Keratinocyte (primary cell): Measurements from ENCODE around the gene AGPS. TPM values are rescaled to one million over a fixed set of nuclear protein-coding genes. Genes with fewer than 3 reads are reported as not detected.

Experiments
- DNase-seq: peaks from one replicate; pipeline ENCODE4 v3.0.0-alpha.2; 2011; ENCODE audit warnings: low read depth, missing footprints, low spot score
- FAIRE-seq: peaks from 2 replicates; lab custom pipeline; 2011; peaks lifted over from hg19 to GRCh38; lab: Jason Lieb, UNC
- H2AFZ ChIP-seq: 2 replicates; pipeline ENCODE4 v1.6.0; 2012; ENCODE audit warnings: low read length, control low read depth, inconsistent platforms; ENCODE audit not compliant: control insufficient read depth
- H3K27ac ChIP-seq: 2 replicates; pipeline ENCODE4 v1.5.1; 2011; ENCODE audit warnings: low read length; ENCODE audit not compliant: control insufficient read depth, insufficient read depth
- H3K27me3 ChIP-seq: 3 replicates; pipeline ENCODE4 v1.6.0; 2011; ENCODE audit warnings: low read length; ENCODE audit not compliant: control insufficient read depth, insufficient read depth; ENCODE audit errors: extremely low read depth
- H3K36me3 ChIP-seq, 2 experiments: 2 replicates in 1 of 2; 3 replicates in 1 of 2; pipeline ENCODE4 v1.5.1; 2011; ENCODE audit warnings: low read length in 2 of 2, mild to moderate bottlenecking in 1 of 2; ENCODE audit not compliant: control insufficient read depth in 2 of 2, insufficient read depth in 2 of 2; ENCODE audit errors: extremely low read depth in 1 of 2
- H3K4me1 ChIP-seq: 3 replicates; pipeline ENCODE4 v1.5.1; 2011; ENCODE audit warnings: low read length; ENCODE audit not compliant: control insufficient read depth, insufficient read depth; ENCODE audit errors: extremely low read depth
- H3K4me2 ChIP-seq: 3 replicates; pipeline ENCODE4 v1.6.0; 2011; ENCODE audit warnings: low read depth, low read length; ENCODE audit not compliant: control insufficient read depth, insufficient read depth; ENCODE audit errors: extremely low read depth
- H3K4me3 ChIP-seq, 3 experiments: fragments of 200-600 bp in 1 of 3; sonication (generic) in 1 of 3; 2 replicates in 2 of 3; 3 replicates in 1 of 3; pipeline ENCODE4 v1.5.1; 2011 to 2016; ENCODE audit warnings: low read length in 3 of 3, mild to moderate bottlenecking in 3 of 3, control low read depth in 2 of 3, inconsistent platforms in 1 of 3, low read depth in 1 of 3, mixed read lengths in 1 of 3, mixed run types in 1 of 3, moderate library complexity in 1 of 3; ENCODE audit not compliant: control insufficient read depth in 2 of 3, insufficient read depth in 2 of 3; ENCODE audit errors: extremely low read depth in 1 of 3
- H3K79me2 ChIP-seq: 2 replicates; pipeline ENCODE4 v1.6.0; 2012; ENCODE audit warnings: low read length; ENCODE audit not compliant: control insufficient read depth, insufficient read depth
- H3K9ac ChIP-seq: 3 replicates; pipeline ENCODE4 v1.6.0; 2011; ENCODE audit warnings: low read length; ENCODE audit not compliant: control insufficient read depth, insufficient read depth; ENCODE audit errors: extremely low read depth
- H3K9me1 ChIP-seq: 3 replicates; pipeline ENCODE4 v1.6.0; 2011; ENCODE audit warnings: low read length; ENCODE audit not compliant: control insufficient read depth, insufficient read depth; ENCODE audit errors: extremely low read depth
- H3K9me3 ChIP-seq: 2 replicates; pipeline ENCODE4 v1.5.1; 2012; ENCODE audit warnings: low read depth, low read length; ENCODE audit not compliant: control insufficient read depth
- H4K20me1 ChIP-seq: 3 replicates; pipeline ENCODE4 v1.6.0; 2011; ENCODE audit warnings: low read length; ENCODE audit not compliant: control insufficient read depth, insufficient read depth; ENCODE audit errors: extremely low read depth
- CTCF ChIP-seq, 3 experiments: IDR thresholded peaks in 1 of 3; conservative IDR thresholded peaks in 1 of 3; optimal IDR thresholded peaks in 1 of 3; 2 replicates in 2 of 3; 3 replicates in 1 of 3; pipeline versions ENCODE3 to v1.5.1; 2011; ENCODE audit warnings: low read length in 3 of 3, mild to moderate bottlenecking in 3 of 3, moderate library complexity in 2 of 3, control low read depth in 1 of 3, inconsistent platforms in 1 of 3; ENCODE audit not compliant: insufficient read depth in 2 of 3; ENCODE audit errors: extremely low read depth in 1 of 3
- EZH2 ChIP-seq: IDR thresholded peaks from one replicate; pipeline ENCODE4 v1.6.1; 2012; ENCODE audit warnings: inconsistent platforms, mild to moderate bottlenecking, low read length, moderate library complexity
- dilution Hi-C: fragments of 300-500 bp; cut with MboI; formaldehyde crosslinking; loops from one replicate; pipeline ENCODE4 v1.7.0; 2020; ENCODE audit warnings: low sequenced_read_pairs; ENCODE audit not compliant: extremely low pct_ligation_motif_present
- polyA plus RNA-seq, 5 experiments: library from polyadenylated mRNA; depleted of rRNA in 3 of 5; stranded (reverse) in 3 of 5; stranded (forward) in 1 of 5; unstranded in 1 of 5; fragments of >200 nt; gene quantifications; 1 replicate in 1 of 5; 2 replicates in 3 of 5; 3 replicates in 1 of 5; pipeline versions ENCODE4 v1.2.1 to v1.2.3, GENCODE V29; 2011 to 2012; ENCODE audit warnings: missing spikeins in 2 of 5, low read depth in 1 of 5, low replicate concordance in 1 of 5

Gene AGPS
- polyA plus RNA-seq, 1 donor (not counting 4 experiments of a cell fraction or from before 2014, with no cell fraction given), result 28.0 TPM

GRCh38 chr2:177582000-177582399, 189.4 kb downstream of the AGPS start:
- Histone ChIP-seq H2AFZ (no peak overlapping the region), H3K9me3 (no peaks in the 10 kb centered on the region), H3K4me3 (no peak overlapping the region), H3K27me3 (no peaks in the 10 kb centered on the region), H3K36me3 (no peaks in the 10 kb centered on the region), H3K79me2 (no peaks in the 10 kb centered on the region), H3K9ac (no peak overlapping the region), H3K27ac (no peak overlapping the region), H3K4me1 (no peaks in the 10 kb centered on the region), H3K9me1 (no peaks in the 10 kb centered on the region), H3K4me2 (no peak overlapping the region), H4K20me1 (no peaks in the 10 kb centered on the region)
- TF ChIP-seq EZH2 (no peak), CTCF (optimal IDR thresholded peaks at IDR 0.05 in 1 of 3, IDR thresholded peaks at IDR 0.05 in 1 of 3, conservative IDR thresholded peaks at IDR 0.05 in 1 of 3; ENCODE audit: extremely low read depth in 1 of 3, insufficient read depth in 2 of 3, low read length in 3 of 3) (no peak)
- FAIRE-seq (no peak), DNase-seq (no peak)
- dilution Hi-C loops, result no loop called here

- Histone ChIP-seq H3K9me1 (no peaks in the 10 kb centered on the region), H2AFZ (no peak overlapping the region), H3K27ac (no peak overlapping the region), H3K4me3 (no peak overlapping the region), H4K20me1 (no peaks in the 10 kb centered on the region), H3K9ac (no peak overlapping the region), H3K36me3 (no peaks in the 10 kb centered on the region), H3K27me3 (no peaks in the 10 kb centered on the region), H3K79me2 (no peaks in the 10 kb centered on the region), H3K4me2 (no peak overlapping the region), H3K4me1 (no peaks in the 10 kb centered on the region), H3K9me3 (no peaks in the 10 kb centered on the region)
- TF ChIP-seq CTCF (optimal IDR thresholded peaks at IDR 0.05 in 1 of 3, IDR thresholded peaks at IDR 0.05 in 1 of 3, conservative IDR thresholded peaks at IDR 0.05 in 1 of 3; ENCODE audit: extremely low read depth in 1 of 3, insufficient read depth in 2 of 3, low read length in 3 of 3), result no peak
- TF ChIP-seq EZH2, result no peak
- DNase-seq, result no peak
- no peak for FAIRE-seq
- dilution Hi-C loops, result no loop called here
Measured at GRCh38 chr2:177584030-177584692, 191.6 kb downstream of the AGPS start.
